HG03135 (cell line): Measurements from ENCODE around the gene HSPE1.
"Not testable (repeated sequence)": the region's sequence is repeated elsewhere in the genome, so short reads cannot be mapped to it uniquely, and the experiment has no call there.

Source experiments
- ATAC-seq: cut with Tn5 transposase; IDR thresholded peaks from one replicate; pipeline ENCODE4 v1.9.1; 2021; ENCODE audit warnings: mild to moderate bottlenecking, moderate library complexity; ENCODE audit not compliant: unreplicated experiment

HSPE1 gene

DNA sequence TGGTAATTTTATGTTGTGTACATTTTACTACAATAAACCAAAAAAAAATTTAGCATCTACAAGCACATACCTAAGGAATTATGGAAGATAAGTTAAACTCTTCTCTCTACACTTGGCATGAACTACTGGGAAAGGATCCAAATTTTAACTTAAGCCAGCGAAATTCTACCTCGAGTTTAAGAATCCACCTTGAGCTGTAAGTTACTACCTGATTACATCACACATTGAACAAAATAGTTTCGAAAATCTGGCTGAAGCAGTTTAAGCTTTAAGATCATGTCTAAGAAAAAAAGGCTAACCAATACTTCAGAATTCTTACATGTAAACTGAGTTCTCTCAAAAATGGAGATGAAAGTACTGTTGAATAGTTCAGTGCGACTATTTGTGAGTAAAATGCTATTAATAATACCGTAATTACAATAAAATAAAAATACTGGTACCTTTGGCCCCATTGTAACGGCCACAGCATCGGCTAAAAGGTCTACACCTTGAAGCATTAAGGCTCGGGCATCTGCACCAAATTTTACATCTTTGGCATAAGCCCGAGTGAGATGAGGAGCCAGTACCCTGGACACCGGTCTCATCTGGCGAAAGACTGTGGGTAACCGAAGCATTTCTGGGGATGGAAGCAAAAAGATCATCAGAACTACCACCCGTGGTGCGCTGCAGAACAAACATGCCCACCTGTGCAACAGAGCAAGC lies 1.8 kb upstream of the HSPE1 start:
- ATAC-seq: no peak

GRCh38 chr2:197498937-197499593 lies 1.1 kb upstream of the HSPE1 start:
- ATAC-seq: peak; percentile 21

DNA sequence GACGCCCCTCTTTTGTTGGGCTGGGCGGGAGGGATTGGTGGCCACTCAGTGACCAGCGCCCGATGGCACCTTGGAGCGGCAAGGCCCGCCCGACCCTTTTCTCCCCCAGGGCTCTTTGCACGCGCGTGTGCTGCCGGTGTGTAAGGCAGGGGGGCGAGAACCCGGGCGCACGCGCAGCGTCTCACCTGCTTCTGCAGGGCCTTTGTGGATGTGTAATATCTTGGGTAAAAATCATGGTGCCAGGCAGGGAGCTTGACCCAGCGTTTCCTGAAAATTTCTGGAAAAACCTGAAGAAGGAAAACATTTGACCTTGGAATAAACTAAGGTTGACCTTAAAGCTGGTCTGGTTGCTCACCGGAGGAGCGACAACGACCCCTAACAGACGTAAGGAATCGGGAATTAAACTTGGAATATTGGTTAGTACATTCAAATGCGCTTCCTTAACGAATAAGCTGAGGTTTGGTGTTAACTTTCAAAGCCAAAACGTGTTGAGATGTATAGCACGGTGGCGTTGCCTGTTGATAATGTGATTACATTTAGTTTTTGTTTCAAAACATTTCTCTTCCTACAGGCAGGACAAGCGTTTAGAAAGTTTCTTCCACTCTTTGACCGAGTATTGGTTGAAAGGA lies 438 bp downstream of the HSPE1 start:
- ATAC-seq: peak; percentile 5

DNA sequence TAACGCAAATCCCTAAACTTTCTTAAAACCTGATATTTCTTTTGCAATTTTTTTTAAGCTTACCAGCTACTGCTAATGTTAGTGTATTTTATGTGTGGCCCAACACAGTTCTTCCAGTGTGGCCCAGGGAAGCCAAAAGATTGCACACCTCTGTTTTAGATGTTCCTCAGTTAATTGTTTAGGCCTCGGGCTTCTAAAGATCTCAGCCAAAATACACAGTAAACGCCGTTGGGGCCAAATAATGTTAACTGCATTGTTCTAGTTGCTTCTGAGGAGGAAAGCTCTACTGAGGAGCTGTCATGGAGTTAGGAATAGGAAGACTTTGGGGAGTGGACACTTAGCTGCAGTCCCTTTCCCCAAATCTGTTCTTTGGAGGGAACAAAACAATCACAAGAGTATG lies 2.0 kb downstream of the HSPE1 start:
- ATAC-seq: no peak

DNA sequence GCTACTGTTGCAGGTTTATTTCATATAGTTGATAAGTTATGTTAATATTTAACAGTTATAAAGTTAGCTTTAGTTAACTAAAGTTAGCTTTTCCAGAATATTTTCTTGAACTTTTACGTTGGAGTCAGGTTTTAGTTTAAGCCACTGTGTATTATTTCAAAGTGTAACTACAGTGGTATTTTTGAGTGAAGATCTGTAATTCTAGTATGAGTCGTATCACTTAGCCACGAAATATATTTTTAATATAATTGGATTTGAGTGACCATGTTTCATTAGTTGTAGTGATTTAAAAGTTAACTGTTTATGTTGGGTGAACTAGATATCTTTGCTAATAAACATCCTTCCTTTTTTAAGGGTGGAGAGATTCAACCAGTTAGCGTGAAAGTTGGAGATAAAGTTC lies 2.5 kb downstream of the HSPE1 start:
- no peak for ATAC-seq

DNA sequence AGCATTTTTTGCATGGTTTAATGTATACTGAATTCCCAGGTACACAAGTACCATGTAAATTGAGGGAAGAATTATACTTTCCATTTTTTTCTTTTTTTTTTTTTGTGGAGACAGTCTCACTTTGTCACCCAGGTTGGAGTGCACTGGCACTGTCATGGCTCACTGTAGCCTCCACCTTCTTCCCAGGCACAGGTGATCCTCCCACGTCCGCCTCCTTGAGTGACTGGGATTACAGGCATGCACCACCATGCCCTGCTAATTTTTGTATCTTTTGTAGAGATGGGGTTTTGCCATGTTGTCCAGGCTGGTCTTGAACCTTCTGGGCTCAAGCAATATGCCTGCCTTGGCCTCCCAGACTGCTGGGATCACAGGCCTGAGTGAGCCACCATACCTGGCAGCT lies 3.8 kb downstream of the HSPE1 start:
- no peak for ATAC-seq

DNA sequence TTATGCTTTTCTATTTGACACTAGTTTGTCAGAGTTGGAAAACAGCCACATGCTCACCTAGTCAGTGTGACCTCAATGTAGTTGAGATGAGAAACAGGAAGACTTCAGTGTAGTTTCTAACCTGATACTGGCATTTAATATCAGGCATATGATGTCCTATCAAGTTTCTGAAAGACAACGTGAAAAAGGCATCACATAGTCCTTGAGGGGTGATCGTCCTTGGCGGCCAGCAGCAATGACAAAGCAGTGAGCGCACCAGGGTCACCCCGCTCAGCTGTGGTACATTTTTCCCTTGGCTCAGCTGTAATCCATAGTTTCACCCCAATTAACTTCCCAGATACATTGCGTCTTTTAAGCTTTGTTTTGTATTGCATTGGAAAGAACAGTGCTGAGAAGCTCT lies 4.3 kb downstream of the HSPE1 start:
- ATAC-seq: no peak

GRCh38 chr2:197506658-197507057 lies 6.5 kb downstream of the HSPE1 start:
- no peak for ATAC-seq

DNA sequence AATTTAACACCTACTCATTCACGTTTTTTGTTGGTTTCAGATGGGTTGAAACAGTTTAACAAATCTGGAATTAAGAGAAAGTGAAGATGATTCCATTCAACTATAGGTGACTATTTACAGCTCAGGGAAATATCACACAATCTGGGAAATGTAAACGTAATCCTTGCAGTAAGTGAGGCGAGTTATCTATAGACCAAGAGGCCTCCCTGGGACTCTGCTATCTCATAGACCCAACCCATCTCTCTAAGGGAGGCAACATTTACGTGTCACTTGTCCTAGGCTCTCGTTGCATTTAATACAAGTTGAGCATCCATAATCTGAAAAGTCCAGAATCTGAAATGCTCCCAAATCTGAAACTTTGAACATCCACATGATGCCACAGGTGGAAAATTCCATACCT lies 13.7 kb downstream of the HSPE1 start:
- no peak for ATAC-seq

GRCh38 chr2:197514754-197515153 lies 14.6 kb downstream of the HSPE1 start:
- no peak for ATAC-seq

- peak; percentile 3 for ATAC-seq
These were observed 15.1 kb downstream of the HSPE1 start for GRCh38 chr2:197515315-197515738.

DNA sequence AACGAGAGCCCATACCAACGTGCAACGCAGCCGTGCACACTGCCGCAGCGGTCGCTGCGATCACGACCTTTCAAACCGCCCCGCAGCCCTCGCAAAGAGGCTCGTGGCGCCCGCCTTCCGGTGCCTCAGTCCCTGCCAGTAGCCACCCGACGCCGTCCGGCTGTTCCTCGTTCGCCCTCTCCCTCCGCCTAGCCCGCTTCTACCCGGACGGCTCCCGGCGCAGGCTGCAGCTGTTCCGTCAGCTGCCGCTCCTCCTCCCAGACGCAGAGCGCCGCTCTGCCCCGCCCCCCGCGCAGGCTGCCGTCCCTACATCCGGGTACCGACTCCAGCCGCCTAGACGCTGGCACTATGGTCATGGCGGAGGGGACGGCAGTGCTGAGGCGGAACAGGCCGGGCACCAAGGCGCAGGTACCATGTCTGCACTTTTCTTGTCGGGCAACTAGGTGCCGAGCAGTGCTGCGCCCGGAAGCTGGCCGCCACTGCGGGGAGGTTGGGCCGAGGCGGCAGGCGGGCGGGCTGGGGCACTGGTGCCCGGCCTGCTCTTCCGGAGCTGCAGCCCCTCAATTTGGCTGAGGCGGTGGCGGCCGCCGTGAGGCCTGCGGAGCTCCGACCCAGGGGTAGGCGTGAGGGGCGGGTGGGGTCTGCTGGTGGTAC lies 15.7 kb downstream of the HSPE1 start, which contains the start of gene MOB4:
Gene MOB4 (plus strand): TSS at position 328 of the 654 bp plus-strand sequence. CDS start 21 bp downstream, at position 349.
- peak; percentile 95 for ATAC-seq

GRCh38 chr2:197516393-197516761 lies 16.2 kb downstream of the HSPE1 start:
- peak; percentile 17 for ATAC-seq

GRCh38 chr2:197517150-197517549 lies 17.0 kb downstream of the HSPE1 start:
- ATAC-seq: no peak

DNA sequence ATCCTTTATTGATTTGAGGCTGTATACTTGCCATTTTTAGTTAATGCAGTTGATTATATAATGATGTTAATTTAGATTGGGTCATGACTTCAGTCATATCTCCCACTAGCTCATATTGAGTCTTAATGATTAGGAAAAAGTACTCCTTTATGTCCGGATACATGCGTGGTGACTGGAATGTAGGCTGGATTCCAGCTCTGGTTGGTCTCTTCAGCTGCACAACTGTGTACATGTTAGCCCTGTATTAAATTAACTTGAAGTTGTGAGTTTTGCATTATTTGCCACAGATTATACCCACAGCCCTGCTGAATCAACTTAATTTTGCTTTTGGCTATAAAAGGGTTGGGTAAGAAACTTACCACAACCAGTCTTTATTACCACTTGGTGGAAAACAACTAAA lies 38.2 kb downstream of the HSPE1 start:
- ATAC-seq: no peak

DNA sequence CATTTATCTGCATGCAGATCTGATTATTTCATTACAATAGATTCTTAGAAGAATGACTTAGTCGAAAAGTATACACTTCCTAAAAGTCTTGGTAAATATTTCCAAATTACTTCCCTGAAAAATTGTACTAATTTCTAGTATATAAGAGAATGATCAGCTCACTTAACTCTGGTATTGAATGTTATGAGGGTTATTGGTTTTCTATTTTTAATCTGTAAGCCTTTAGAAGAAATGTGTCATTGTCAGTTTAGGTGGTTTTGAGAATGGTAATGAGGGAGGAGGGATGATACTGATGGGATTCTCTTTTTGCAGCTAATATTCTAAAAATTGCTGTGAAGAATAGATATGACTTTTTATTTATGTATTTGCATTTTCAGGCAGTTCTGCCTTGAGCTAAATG lies 39.6 kb downstream of the HSPE1 start:
- no peak for ATAC-seq

DNA sequence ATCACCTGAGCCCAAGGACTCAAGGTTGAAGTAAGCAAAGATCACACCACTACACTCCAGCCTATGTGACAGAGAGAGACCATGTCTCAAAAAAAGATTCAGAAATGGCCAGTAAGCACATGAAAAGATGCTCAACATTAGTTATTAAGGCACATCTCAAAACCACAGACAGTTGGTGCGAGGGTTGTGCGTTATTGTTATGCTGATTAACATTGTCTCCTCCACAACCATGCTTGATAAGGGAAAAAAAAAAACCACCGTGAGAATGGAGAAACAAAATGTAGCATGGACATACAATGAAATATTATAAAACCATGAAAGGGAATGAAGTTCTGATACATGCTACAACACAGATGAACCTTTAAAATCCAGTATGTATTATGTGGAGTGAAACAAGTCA lies 43.0 kb downstream of the HSPE1 start:
- no peak for ATAC-seq

DNA sequence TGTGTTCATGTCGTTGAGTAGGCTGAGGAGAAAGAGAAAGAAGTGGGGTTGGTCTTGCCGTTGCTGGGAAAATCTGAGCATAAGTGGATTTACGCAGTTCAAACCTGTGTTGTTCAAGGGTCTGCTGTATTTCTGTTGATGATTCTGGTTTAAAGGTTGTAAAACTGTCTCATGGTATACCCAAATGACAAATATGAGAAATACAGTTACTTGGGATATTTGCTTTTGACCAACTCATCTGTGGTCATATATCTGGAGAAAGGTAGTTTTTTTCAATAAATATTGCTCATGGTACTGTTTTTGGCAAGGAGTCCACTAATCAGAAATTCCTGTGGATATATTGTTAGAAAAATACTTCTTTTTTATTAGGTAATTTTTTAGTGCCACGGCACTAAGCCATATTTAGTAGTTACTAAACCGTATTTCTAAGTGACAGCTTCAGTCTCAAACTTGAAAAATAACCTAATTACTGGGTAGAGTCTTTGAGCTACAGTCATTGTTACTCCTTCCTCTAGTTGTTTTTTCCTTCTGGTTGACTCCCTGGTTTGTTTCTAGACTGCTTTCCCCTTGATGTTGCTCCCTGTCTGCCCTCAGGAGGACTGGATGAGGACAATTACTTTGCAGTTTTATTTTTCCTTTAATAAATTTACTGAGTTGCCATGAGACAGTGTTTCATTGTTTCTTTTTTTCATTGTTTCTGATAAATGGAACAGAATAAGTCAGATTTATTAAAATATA lies 47.2 kb downstream of the HSPE1 start:
- ATAC-seq: no peak

GRCh38 chr2:197548582-197548981 lies 48.4 kb downstream of the HSPE1 start:
- ATAC-seq: no peak

- ATAC-seq: not testable (repeated sequence)
These were observed 51.1 kb downstream of the HSPE1 start for GRCh38 chr2:197551260-197551659.
